ENCODE results near the gene ARNT2.

GRCh38 chr15:80564056-80564455 lies 159.9 kb downstream of the ARNT2 start:
- no peak for TF ChIP-seq POLR2A (IDR thresholded peaks at IDR 0.05; ENCODE audit: low read length)
- no peak for TF ChIP-seq GATA1 (IDR thresholded peaks at IDR 0.05; ENCODE audit: low read depth, low read length)
